ENCODE results near the gene CFAP45. TPM values are rescaled to one million over a fixed set of nuclear protein-coding genes. Genes with fewer than 3 reads are reported as not detected.

Gene CFAP45
- total and polyA plus RNA-seq, 2 donors (not counting 1 experiment from before 2014, with no cell fraction given): 1.3 to 2.4 TPM

DNA sequence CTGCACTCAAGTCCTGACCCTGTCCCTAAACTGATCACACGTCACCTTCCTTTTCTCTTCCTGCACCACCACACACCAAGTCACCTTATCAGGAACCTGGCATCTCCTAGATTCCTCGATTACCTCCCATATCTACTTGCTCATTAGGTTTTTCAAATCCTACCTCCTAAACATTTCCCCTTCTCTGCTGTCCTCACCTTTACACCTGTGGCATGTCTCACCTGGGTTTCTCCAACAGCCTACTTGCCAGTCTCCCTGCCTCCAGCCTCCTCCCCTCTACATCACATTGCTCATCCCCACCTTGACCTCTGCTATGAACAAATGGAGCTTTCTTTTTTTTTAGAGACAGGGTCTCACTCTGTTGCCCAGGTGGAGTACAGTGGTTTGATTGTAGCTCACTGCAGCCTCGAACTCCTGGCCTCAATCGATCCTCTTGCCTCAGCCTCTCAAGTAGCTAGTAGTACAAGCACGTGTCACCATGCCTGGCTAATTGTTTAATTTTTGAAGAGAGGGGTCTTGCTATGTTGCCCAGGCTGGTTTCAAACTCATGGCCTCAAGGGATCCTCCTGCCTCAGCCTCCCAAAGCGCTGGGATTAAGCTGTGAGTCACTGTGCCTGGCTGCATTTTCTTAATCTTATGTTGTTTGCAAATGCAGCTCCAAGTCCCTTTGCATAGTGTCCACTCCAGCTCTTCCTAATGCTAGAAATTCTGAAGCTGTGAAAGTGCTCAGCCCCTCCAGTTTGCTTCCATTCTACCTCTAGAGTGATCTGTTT lies 39.1 kb upstream of the CFAP45 start:
- Mint-ChIP-seq H3K9me3 (ENCODE audit: insufficient read depth) (no peaks in the 10 kb centered on the region), H3K4me3 (no peak overlapping the region), H3K27ac (peak overlapping the region; percentile 38), H3K4me1 (peaks cover 47% of the 10 kb centered on the region), H3K27me3 (peaks cover 13% of the 10 kb centered on the region)
- Histone ChIP-seq H3K4me2 (replicated peaks; ENCODE audit: low read depth, low read length, poor library complexity, severe bottlenecking) (no peak overlapping the region), H3K27me3 (replicated peaks in 1 of 4; ENCODE audit: control extremely low read depth in 1 of 4, control insufficient read depth in 3 of 4, insufficient read depth in 4 of 4, low read length in 3 of 4) (peaks cover 0 to 5% (median 1%) of the 10 kb centered on the region in 4 experiments), H3K79me2 (ENCODE audit: control insufficient read depth, insufficient read depth, low read length) (no peaks in the 10 kb centered on the region), H3K9ac (ENCODE audit: low read length) (no peak overlapping the region), H3K27ac (ENCODE audit: low read length in 2 of 2) (no peak overlapping the region), H4K20me1 (ENCODE audit: control insufficient read depth, insufficient read depth, low read length, poor library complexity, severe bottlenecking) (no peaks in the 10 kb centered on the region), H3K9me3 (ENCODE audit: control extremely low read depth in 1 of 3, control insufficient read depth in 2 of 3, insufficient read depth in 1 of 3, low read length in 2 of 3) (peaks cover 0 to 4% (median 0%) of the 10 kb centered on the region in 3 donors), H3K4me3 (ENCODE audit: control extremely low read depth in 1 of 5, extremely low read depth in 1 of 5, insufficient read depth in 1 of 5, low read depth in 2 of 5, low read length in 4 of 5) (no peak overlapping the region), H3K36me3 (replicated peaks in 1 of 2; ENCODE audit: control extremely low read depth in 1 of 2, control insufficient read depth in 1 of 2, extremely low read depth in 1 of 2, insufficient read depth in 2 of 2, low read length in 1 of 2) (no peaks in the 10 kb centered on the region), H2AFZ (ENCODE audit: insufficient read depth, low read depth, low read length, poor library complexity, severe bottlenecking) (no peak overlapping the region), H3K4me1 (ENCODE audit: control insufficient read depth in 2 of 2, insufficient read depth in 2 of 2, low read length in 2 of 2) (peaks cover 37 to 43% of the 10 kb centered on the region in 2 donors)
- DNase-seq (no peak), ATAC-seq (ENCODE audit: low read depth) (no peak)
- CTCF ChIA-PET: interaction anchor here (1.3 to 10.7 kb wide), 8 partner anchors 16 to 146 kb away, joined by 3 to 177 read pairs (median 8); partner anchors contain the start of genes SLAMF9 and TAGLN2
- intact Hi-C loops (cut with micrococcal nuclease): loop anchor here (5.0 kb wide), 3 partner anchors 87 to 313 kb away; no protein-coding TSS in a partner anchor
- 87% methylated on average over 5 of the region's 6 CpGs for WGBS (ENCODE audit: insufficient coverage)
- POLR2A ChIA-PET: interaction anchor here (0.5 to 1.8 kb wide), 4 partner anchors 15 to 1760 kb away, joined by 3 to 5 read pairs (median 4); partner anchors contain the start of gene KCNJ10
- no peak for TF ChIP-seq EZH2 (IDR thresholded peaks at IDR 0.05; ENCODE audit: borderline replicate concordance, insufficient read depth, low read depth, low read length, poor library complexity, severe bottlenecking)

- H3K27me3 ChIP-seq (replicated peaks in 1 of 4; ENCODE audit: control extremely low read depth in 1 of 4, control insufficient read depth in 3 of 4, insufficient read depth in 4 of 4, low read length in 3 of 4): peaks cover 0 to 3% (median 0%) of the 10 kb centered on the region in 4 experiments
Measured at GRCh38 chr1:159938211-159938852, 38.4 kb upstream of the CFAP45 start.

More at GRCh38 chr1:159938211-159938852, 38.4 kb upstream of the CFAP45 start:
- CTCF ChIA-PET: interaction anchor here (1.3 to 10.7 kb wide), 6 partner anchors 15 to 140 kb away, joined by 3 to 177 read pairs (median 11); partner anchors contain the start of genes SLAMF9 and TAGLN2
- ATAC-seq (ENCODE audit: low read depth) (no peak), DNase-seq (peak; percentile 24)
- intact Hi-C loops (cut with micrococcal nuclease): loop anchor here (5.0 kb wide), 3 partner anchors 86 to 314 kb away; no protein-coding TSS in a partner anchor
- Mint-ChIP-seq H3K4me3 (peak overlapping the region; percentile 53), H3K4me1 (peaks cover 47% of the 10 kb centered on the region), H3K27me3 (peaks cover 11% of the 10 kb centered on the region), H3K27ac (peak overlapping the region; percentile 77), H3K9me3 (ENCODE audit: insufficient read depth) (no peaks in the 10 kb centered on the region)
- 64% methylated on average over 6 of the region's 7 CpGs for WGBS (ENCODE audit: insufficient coverage)
- no peaks in the 10 kb centered on the region for H3K36me3 ChIP-seq (replicated peaks in 1 of 2; ENCODE audit: control extremely low read depth in 1 of 2, control insufficient read depth in 1 of 2, extremely low read depth in 1 of 2, insufficient read depth in 2 of 2, low read length in 1 of 2)
- H3K4me3 ChIP-seq (ENCODE audit: control extremely low read depth in 1 of 5, extremely low read depth in 1 of 5, insufficient read depth in 1 of 5, low read depth in 2 of 5, low read length in 4 of 5): peak overlapping the region in 1 of 5 experiments; percentile 25
- H3K9me3 ChIP-seq (ENCODE audit: control extremely low read depth in 1 of 3, control insufficient read depth in 2 of 3, insufficient read depth in 1 of 3, low read length in 2 of 3): peaks cover 0 to 4% (median 0%) of the 10 kb centered on the region in 3 donors
- H3K4me1 ChIP-seq (ENCODE audit: control insufficient read depth in 2 of 2, insufficient read depth in 2 of 2, low read length in 2 of 2): peaks cover 37 to 43% of the 10 kb centered on the region in 2 donors
- no peak overlapping the region for H3K27ac ChIP-seq (ENCODE audit: low read length in 2 of 2)
- peak overlapping the region; percentile 73 for H3K4me2 ChIP-seq (replicated peaks; ENCODE audit: low read depth, low read length, poor library complexity, severe bottlenecking)
- no peaks in the 10 kb centered on the region for H4K20me1 ChIP-seq (ENCODE audit: control insufficient read depth, insufficient read depth, low read length, poor library complexity, severe bottlenecking)
- H3K9ac ChIP-seq (ENCODE audit: low read length): no peak overlapping the region
- H3K79me2 ChIP-seq (ENCODE audit: control insufficient read depth, insufficient read depth, low read length): no peaks in the 10 kb centered on the region
- TF ChIP-seq, protein P1, sequence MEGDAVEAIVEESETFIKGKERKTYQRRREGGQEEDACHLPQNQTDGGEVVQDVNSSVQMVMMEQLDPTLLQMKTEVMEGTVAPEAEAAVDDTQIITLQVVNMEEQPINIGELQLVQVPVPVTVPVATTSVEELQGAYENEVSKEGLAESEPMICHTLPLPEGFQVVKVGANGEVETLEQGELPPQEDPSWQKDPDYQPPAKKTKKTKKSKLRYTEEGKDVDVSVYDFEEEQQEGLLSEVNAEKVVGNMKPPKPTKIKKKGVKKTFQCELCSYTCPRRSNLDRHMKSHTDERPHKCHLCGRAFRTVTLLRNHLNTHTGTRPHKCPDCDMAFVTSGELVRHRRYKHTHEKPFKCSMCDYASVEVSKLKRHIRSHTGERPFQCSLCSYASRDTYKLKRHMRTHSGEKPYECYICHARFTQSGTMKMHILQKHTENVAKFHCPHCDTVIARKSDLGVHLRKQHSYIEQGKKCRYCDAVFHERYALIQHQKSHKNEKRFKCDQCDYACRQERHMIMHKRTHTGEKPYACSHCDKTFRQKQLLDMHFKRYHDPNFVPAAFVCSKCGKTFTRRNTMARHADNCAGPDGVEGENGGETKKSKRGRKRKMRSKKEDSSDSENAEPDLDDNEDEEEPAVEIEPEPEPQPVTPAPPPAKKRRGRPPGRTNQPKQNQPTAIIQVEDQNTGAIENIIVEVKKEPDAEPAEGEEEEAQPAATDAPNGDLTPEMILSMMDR (IDR thresholded peaks at IDR 0.05): no peak
- TF ChIP-seq EZH2 (IDR thresholded peaks at IDR 0.05; ENCODE audit: borderline replicate concordance, insufficient read depth, low read depth, low read length, poor library complexity, severe bottlenecking): no peak
- peak overlapping the region; percentile 50 for H2AFZ ChIP-seq (ENCODE audit: insufficient read depth, low read depth, low read length, poor library complexity, severe bottlenecking)
- POLR2A ChIA-PET: interaction anchor here (0.5 to 1.8 kb wide), 3 partner anchors 15 to 132 kb away, joined by 3 to 5 read pairs (median 4); partner anchors contain the start of gene KCNJ10
